GM10266 (cell line): ENCODE measurements around the gene PLCB1.

Source experiments
- DNase-seq: peaks from one replicate; pipeline ENCODE4 v3.0.0; 2012; ENCODE audit errors: extremely low spot score
- CTCF ChIP-seq: IDR thresholded peaks from 2 replicates; pipeline ENCODE4 v1.5.1; 2012; ENCODE audit warnings: mild to moderate bottlenecking, low read depth; ENCODE audit not compliant: control insufficient read depth, insufficient read depth; ENCODE audit errors: missing control alignments

PLCB1 gene

GRCh38 chr20:8402798-8403197, 270.7 kb downstream of the PLCB1 start:
- DNase-seq: no peak
- no peak for TF ChIP-seq CTCF

- no peak for TF ChIP-seq CTCF
- no peak for DNase-seq
Measured at GRCh38 chr20:8404912-8405635, 273.0 kb downstream of the PLCB1 start.

GRCh38 chr20:8406391-8406790, 274.3 kb downstream of the PLCB1 start:
- no peak for TF ChIP-seq CTCF
- DNase-seq: no peak

GRCh38 chr20:8408587-8409307, 276.7 kb downstream of the PLCB1 start:
- no peak for TF ChIP-seq CTCF
- no peak for DNase-seq

GRCh38 chr20:8413691-8414090, 281.6 kb downstream of the PLCB1 start:
- no peak for DNase-seq
- no peak for TF ChIP-seq CTCF

- no peak for TF ChIP-seq CTCF
- DNase-seq: no peak
Measured at GRCh38 chr20:8414586-8415274, 282.7 kb downstream of the PLCB1 start.
